SK-N-SH treated with all-trans-retinoic acid at 6 μM for 48 hours (cell line): ENCODE results near the gene MUSTN1.

Experiments used
- ATAC-seq: fragments of 200-7000 bp; cut with Tn5 transposase; 3 replicates; pipeline ENCODE4 v1.9.1; 2020; ENCODE audit warnings: mild to moderate bottlenecking, moderate library complexity
- ARNTL ChIP-seq: fragments of 450-650 bp; formaldehyde crosslinking; IDR thresholded peaks from 2 replicates; pipeline ENCODE4 v1.5.0; 2020; ENCODE audit warnings: low read depth, mild to moderate bottlenecking, moderate library complexity, borderline replicate concordance
- BACH2 ChIP-seq: fragments of 250-450 bp; sonication (Bioruptor Pico); IDR thresholded peaks from 2 replicates; pipeline ENCODE4 v1.9.0; 2021; ENCODE audit warnings: mild to moderate bottlenecking, borderline replicate concordance
- CREB5 ChIP-seq: fragments of 250-450 bp; sonication (Bioruptor Pico); IDR thresholded peaks from 2 replicates; pipeline ENCODE4 v1.5.1; 2020; ENCODE audit warnings: low read depth, mild to moderate bottlenecking, moderate library complexity
- CSDC2 ChIP-seq: fragments of 250-450 bp; sonication (Bioruptor Pico); IDR thresholded peaks from 2 replicates; pipeline ENCODE4 v1.5.0; 2020; ENCODE audit warnings: mild to moderate bottlenecking, moderate library complexity
- CSRNP3 ChIP-seq: fragments of 250-450 bp; sonication (Bioruptor Pico); IDR thresholded peaks from 2 replicates; pipeline ENCODE4 v1.5.1; 2021; ENCODE audit warnings: mild to moderate bottlenecking, moderate library complexity
- ESRRG ChIP-seq: fragments of 250-450 bp; sonication (Bioruptor Pico); IDR thresholded peaks from 2 replicates; pipeline ENCODE4 v1.6.1; 2021; ENCODE audit warnings: mild to moderate bottlenecking
- GLIS3 ChIP-seq: fragments of 250-450 bp; sonication (Bioruptor Pico); IDR thresholded peaks from 2 replicates; pipeline ENCODE4 v1.5.0; 2020; ENCODE audit warnings: mild to moderate bottlenecking, moderate library complexity
- ISL1 ChIP-seq: fragments of 250-450 bp; sonication (Bioruptor Pico); IDR thresholded peaks from 2 replicates; pipeline ENCODE4 v2.1.2; 2022; ENCODE audit warnings: mild to moderate bottlenecking, moderate library complexity
- OSR1 ChIP-seq: fragments of 250-450 bp; sonication (Bioruptor Pico); IDR thresholded peaks from 2 replicates; pipeline ENCODE4 v1.8.0; 2022; ENCODE audit warnings: moderate library complexity, mild to moderate bottlenecking, inconsistent platforms
- PATZ1 ChIP-seq: fragments of 250-450 bp; sonication (Bioruptor Pico); IDR thresholded peaks from 2 replicates; pipeline ENCODE4 v1.8.0; 2020; ENCODE audit warnings: mild to moderate bottlenecking, moderate library complexity, borderline replicate concordance
- PPARA ChIP-seq: fragments of 250-450 bp; sonication (Bioruptor Pico); IDR thresholded peaks from 2 replicates; pipeline ENCODE4 v1.5.0; 2020; ENCODE audit warnings: mild to moderate bottlenecking, borderline replicate concordance
- SNAI2 ChIP-seq: fragments of 250-450 bp; sonication (Bioruptor Pico); IDR thresholded peaks from 2 replicates; pipeline ENCODE4 v1.5.0; 2020; ENCODE audit warnings: mild to moderate bottlenecking, moderate library complexity
- TCF4 ChIP-seq: fragments of 250-450 bp; sonication (Bioruptor Pico); IDR thresholded peaks from 2 replicates; pipeline ENCODE4 v1.8.0; 2021; ENCODE audit warnings: mild to moderate bottlenecking, moderate library complexity, borderline replicate concordance
- TOX ChIP-seq: fragments of 250-450 bp; sonication (Bioruptor Pico); IDR thresholded peaks from 2 replicates; pipeline ENCODE4 v1.8.0; 2021; ENCODE audit warnings: mild to moderate bottlenecking, moderate library complexity, borderline replicate concordance
- ZC3H10 ChIP-seq: fragments of 250-450 bp; sonication (Bioruptor Pico); IDR thresholded peaks from 2 replicates; pipeline ENCODE4 v1.5.1; 2021; ENCODE audit warnings: mild to moderate bottlenecking, moderate library complexity
- ZFP30 ChIP-seq: fragments of 450-650 bp; formaldehyde crosslinking; IDR thresholded peaks from 2 replicates; pipeline ENCODE4 v1.5.0; 2022; ENCODE audit warnings: mild to moderate bottlenecking, moderate library complexity
- ZNF565 ChIP-seq: fragments of 450-650 bp; formaldehyde crosslinking; conservative IDR thresholded peaks from 2 replicates; pipeline ENCODE4 v1.5.0; 2020; ENCODE audit warnings: low read depth, mild to moderate bottlenecking, moderate library complexity
- ZNF70 ChIP-seq: fragments of 450-650 bp; formaldehyde crosslinking; IDR thresholded peaks from 2 replicates; pipeline ENCODE4 v1.5.0; 2020; ENCODE audit warnings: mild to moderate bottlenecking, moderate library complexity
- ZNF8 ChIP-seq: fragments of 450-650 bp; formaldehyde crosslinking; IDR thresholded peaks from 2 replicates; pipeline ENCODE4 v1.5.0; 2020; ENCODE audit warnings: mild to moderate bottlenecking, moderate library complexity
- TF ChIP-seq, protein P1 (sequence below): fragments of 250-450 bp; sonication (Bioruptor Pico); IDR thresholded peaks from 2 replicates; pipeline ENCODE4 v1.8.0; 2021; ENCODE audit warnings: low read depth, mild to moderate bottlenecking, moderate library complexity, borderline replicate concordance
- TF ChIP-seq, protein P2 (sequence below): fragments of 250-450 bp; sonication (Bioruptor Pico); IDR thresholded peaks from 2 replicates; pipeline ENCODE4 v1.5.0; 2020; ENCODE audit warnings: mild to moderate bottlenecking, moderate library complexity

The MUSTN1 gene

GRCh38 chr3:52790337-52790736 is 44.5 kb downstream of the MUSTN1 start:
- TF ChIP-seq ISL1 (no peak), TOX (CRISPR knock-in tag) (no peak), CSRNP3 (CRISPR knock-in tag) (no peak), ZNF70 (no peak), ESRRG (CRISPR knock-in tag) (no peak), ZNF565 (CRISPR knock-in tag) (no peak), ZFP30 (CRISPR knock-in tag) (no peak), SNAI2 (no peak), TCF4 (no peak), CSDC2 (no peak), ZNF8 (no peak), ZC3H10 (no peak), PATZ1 (no peak), CREB5 (CRISPR knock-in tag) (no peak)
- no peak for ATAC-seq

DNA sequence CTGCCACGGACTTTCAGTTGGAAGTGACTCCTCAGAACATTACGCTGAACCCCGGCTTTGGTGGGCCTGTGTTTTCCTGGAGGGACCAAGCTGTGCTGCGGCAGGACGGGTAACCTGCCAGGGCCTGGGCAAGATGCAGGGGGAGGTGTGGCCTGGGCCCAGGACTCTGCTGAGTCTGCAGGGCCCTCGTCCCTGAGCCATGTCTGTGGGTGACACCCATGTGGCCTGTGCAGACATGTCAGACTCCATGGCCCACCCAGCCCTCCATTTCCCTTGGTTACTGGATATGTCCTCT is 45.1 kb downstream of the MUSTN1 start:
- no peak for ATAC-seq
- TF ChIP-seq PPARA (CRISPR knock-in tag) (no peak), PATZ1 (no peak), CSRNP3 (CRISPR knock-in tag) (no peak), OSR1 (CRISPR knock-in tag) (no peak), GLIS3 (no peak), CREB5 (CRISPR knock-in tag) (no peak), BACH2 (CRISPR knock-in tag) (no peak), CSDC2 (no peak), ESRRG (CRISPR knock-in tag) (no peak)
- TF ChIP-seq, protein P1, sequence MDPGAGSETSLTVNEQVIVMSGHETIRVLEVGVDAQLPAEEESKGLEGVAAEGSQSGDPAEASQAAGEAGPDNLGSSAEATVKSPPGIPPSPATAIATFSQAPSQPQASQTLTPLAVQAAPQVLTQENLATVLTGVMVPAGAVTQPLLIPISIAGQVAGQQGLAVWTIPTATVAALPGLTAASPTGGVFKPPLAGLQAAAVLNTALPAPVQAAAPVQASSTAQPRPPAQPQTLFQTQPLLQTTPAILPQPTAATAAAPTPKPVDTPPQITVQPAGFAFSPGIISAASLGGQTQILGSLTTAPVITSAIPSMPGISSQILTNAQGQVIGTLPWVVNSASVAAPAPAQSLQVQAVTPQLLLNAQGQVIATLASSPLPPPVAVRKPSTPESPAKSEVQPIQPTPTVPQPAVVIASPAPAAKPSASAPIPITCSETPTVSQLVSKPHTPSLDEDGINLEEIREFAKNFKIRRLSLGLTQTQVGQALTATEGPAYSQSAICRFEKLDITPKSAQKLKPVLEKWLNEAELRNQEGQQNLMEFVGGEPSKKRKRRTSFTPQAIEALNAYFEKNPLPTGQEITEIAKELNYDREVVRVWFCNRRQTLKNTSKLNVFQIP = no peak

DNA sequence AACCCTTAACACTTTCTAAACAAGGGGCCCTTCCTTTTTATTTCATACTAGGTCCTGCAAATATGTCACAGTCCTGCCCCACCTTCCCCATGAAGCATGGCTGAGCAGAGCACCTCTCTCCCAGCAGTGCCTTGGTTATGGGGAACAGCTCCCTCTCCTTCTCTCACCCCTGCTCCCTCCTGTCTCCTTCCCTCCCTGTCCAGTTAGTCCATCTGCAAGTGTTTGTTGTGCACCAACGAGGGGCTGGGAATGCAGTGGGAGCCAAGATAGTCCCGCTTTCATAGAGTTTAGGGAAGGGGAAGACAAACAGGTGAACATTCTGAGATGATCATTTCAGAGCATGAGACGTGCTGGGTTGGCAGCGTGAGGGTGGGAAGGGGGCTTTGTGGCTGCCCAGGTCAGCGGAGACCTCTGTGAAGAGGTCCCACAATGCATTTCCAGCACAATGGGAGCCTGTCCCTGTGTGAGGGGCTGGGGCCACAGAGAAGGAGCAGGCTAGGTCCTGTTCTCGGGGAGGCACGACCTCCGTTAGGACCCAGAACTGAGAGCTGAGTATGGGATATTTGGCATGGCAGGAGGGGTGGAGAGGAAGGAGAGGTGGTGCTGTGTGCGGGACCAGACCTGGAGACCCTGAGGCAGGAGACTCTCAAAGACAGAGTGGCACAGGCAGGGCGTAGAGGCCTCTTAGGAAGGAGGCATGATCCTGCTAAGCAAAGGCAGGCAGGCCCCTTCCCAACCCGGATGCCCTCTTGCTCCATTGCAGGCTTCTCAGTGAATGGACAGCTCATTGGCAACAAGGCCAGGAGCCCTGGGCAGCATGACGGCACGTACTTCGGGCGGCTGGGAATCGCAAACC is 45.7 kb downstream of the MUSTN1 start:
- ATAC-seq = no peak
- TF ChIP-seq TCF4 (no peak), ZNF8 (no peak), BACH2 (CRISPR knock-in tag) (no peak), CREB5 (CRISPR knock-in tag) (no peak), SNAI2 (no peak), PPARA (CRISPR knock-in tag) (no peak), ARNTL (CRISPR knock-in tag) (no peak), ZNF70 (no peak), ISL1 (no peak), CSDC2 (no peak), GLIS3 (no peak)
- TF ChIP-seq, protein P2, sequence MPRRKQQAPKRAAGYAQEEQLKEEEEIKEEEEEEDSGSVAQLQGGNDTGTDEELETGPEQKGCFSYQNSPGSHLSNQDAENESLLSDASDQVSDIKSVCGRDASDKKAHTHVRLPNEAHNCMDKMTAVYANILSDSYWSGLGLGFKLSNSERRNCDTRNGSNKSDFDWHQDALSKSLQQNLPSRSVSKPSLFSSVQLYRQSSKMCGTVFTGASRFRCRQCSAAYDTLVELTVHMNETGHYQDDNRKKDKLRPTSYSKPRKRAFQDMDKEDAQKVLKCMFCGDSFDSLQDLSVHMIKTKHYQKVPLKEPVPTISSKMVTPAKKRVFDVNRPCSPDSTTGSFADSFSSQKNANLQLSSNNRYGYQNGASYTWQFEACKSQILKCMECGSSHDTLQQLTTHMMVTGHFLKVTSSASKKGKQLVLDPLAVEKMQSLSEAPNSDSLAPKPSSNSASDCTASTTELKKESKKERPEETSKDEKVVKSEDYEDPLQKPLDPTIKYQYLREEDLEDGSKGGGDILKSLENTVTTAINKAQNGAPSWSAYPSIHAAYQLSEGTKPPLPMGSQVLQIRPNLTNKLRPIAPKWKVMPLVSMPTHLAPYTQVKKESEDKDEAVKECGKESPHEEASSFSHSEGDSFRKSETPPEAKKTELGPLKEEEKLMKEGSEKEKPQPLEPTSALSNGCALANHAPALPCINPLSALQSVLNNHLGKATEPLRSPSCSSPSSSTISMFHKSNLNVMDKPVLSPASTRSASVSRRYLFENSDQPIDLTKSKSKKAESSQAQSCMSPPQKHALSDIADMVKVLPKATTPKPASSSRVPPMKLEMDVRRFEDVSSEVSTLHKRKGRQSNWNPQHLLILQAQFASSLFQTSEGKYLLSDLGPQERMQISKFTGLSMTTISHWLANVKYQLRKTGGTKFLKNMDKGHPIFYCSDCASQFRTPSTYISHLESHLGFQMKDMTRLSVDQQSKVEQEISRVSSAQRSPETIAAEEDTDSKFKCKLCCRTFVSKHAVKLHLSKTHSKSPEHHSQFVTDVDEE = no peak
